Caco-2 (cell line): ENCODE data around the gene PPM1F. TPM values are rescaled to one million over a fixed set of nuclear protein-coding genes. Genes with fewer than 3 reads are reported as not detected.

Experiments used
- BruUV-seq: library from RNA; stranded (reverse); fragments of 400-500 nt; replicated peaks from 2 replicates; lab custom pipeline; 2021; lab: Mats Ljungman, UMichigan
- CTCF ChIA-PET: fragments of 300-600 bp; sonication (Branson Sonifier 250); formaldehyde crosslinking; loops from one replicate; lab custom pipeline; 2022; ENCODE audit warnings: antibody characterized with exemption; lab: Charles Lee
- POLR2A ChIA-PET: fragments of 300-600 bp; sonication (Branson Sonifier 250); formaldehyde crosslinking; loops from one replicate; lab custom pipeline; 2022; ENCODE audit warnings: antibody characterized with exemption; lab: Charles Lee
- DNase-seq, 2 experiments: peaks; one replicate each; pipeline versions ENCODE4 v3.0.0 to v3.0.0-alpha.2; 2020 to 2022
- H3K27me3 ChIP-seq: replicated peaks from 2 replicates; pipeline ENCODE4 v1.6.0; 2011; ENCODE audit warnings: low read length; ENCODE audit not compliant: control insufficient read depth, insufficient read depth
- H3K36me3 ChIP-seq: 2 replicates; pipeline ENCODE4 v1.5.1; 2011; ENCODE audit warnings: low read length; ENCODE audit not compliant: control insufficient read depth, insufficient read depth
- H3K4me1 ChIP-seq: fragments of 250-450 bp; sonication (Bioruptor Pico); 2 replicates; pipeline ENCODE4 v1.5.1; 2020; ENCODE audit warnings: mild to moderate bottlenecking
- H3K4me3 ChIP-seq: 2 replicates; pipeline ENCODE4 v1.5.1; 2011; ENCODE audit warnings: low read depth, mild to moderate bottlenecking, control low read depth, low read length
- H3K9me3 ChIP-seq: fragments of 250-450 bp; sonication (Bioruptor Pico); 2 replicates; pipeline ENCODE4 v1.5.1; 2020; ENCODE audit warnings: mild to moderate bottlenecking, moderate library complexity
- H3K27ac Mint-ChIP-seq: one replicate; pipeline ENCODE4 v1.8.0; 2022; ENCODE audit warnings: mixed read lengths; ENCODE audit not compliant: unreplicated experiment
- H3K27me3 Mint-ChIP-seq: one replicate; pipeline ENCODE4 v1.8.0; 2022; ENCODE audit warnings: mixed read lengths; ENCODE audit not compliant: insufficient read depth, unreplicated experiment
- H3K36me3 Mint-ChIP-seq: one replicate; pipeline ENCODE4 v1.8.0; 2022; ENCODE audit warnings: mild to moderate bottlenecking, mixed read lengths; ENCODE audit not compliant: insufficient read depth, unreplicated experiment
- H3K4me1 Mint-ChIP-seq: one replicate; pipeline ENCODE4 v1.8.0; 2022; ENCODE audit warnings: low read depth, mixed read lengths; ENCODE audit not compliant: unreplicated experiment
- H3K4me3 Mint-ChIP-seq: one replicate; pipeline ENCODE4 v1.8.0; 2022; ENCODE audit warnings: mild to moderate bottlenecking, moderate library complexity, mixed read lengths; ENCODE audit not compliant: unreplicated experiment
- H3K9me3 Mint-ChIP-seq: one replicate; pipeline ENCODE4 v1.8.0; 2022; ENCODE audit warnings: mixed read lengths; ENCODE audit not compliant: unreplicated experiment
- intact Hi-C: fragments of 100-400 bp; cut with micrococcal nuclease; formaldehyde crosslinking; loops from one replicate; pipeline ENCODE4 v1.10.0; 2022; ENCODE audit not compliant: unreplicated experiment
- total RNA-seq: library from RNA; stranded (reverse); gene quantifications from 2 replicates; pipeline ENCODE4 v1.2.3, GENCODE V29; 2022
- TF ChIP-seq, protein P1 (sequence below), 2 experiments: fragments of 200-600 bp in 1 of 2; IDR thresholded peaks; 1 replicate in 1 of 2; 2 replicates in 1 of 2; pipeline versions ENCODE4 v1.5.1 to v1.8.0; 2011 to 2022; ENCODE audit warnings: antibody characterized with exemption in 1 of 2, control low read depth in 1 of 2, inconsistent platforms in 1 of 2, low read depth in 1 of 2, low read length in 1 of 2, mild to moderate bottlenecking in 1 of 2, moderate library complexity in 1 of 2; ENCODE audit not compliant: insufficient read depth in 1 of 2, severe bottlenecking in 1 of 2, unreplicated experiment in 1 of 2

The PPM1F gene
- total RNA-seq, 1 experiment from 2014 or later, result 25.8 TPM

DNA sequence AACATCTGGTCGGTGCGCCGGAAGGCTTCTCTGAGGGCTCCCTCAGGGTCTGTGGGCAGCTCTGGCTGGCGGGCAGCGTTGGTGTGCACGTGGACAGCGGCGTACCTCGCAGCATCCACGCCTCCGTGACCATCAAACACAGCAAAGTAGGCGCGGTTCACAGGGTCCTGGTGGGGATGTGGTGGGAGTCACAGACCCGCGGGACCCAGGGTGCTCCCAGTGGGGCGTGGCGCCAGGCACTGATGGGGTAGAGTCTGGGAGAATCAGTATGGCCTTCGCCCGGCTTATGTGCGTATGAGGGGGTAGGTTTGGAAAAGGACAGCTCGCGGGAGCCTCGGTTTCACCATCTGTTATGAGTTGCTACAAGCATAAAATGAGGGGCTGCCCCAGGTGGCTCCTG lies 19.2 kb downstream of the PPM1F start:
- Mint-ChIP-seq H3K4me3 (no peak overlapping the region), H3K27ac (no peak overlapping the region), H3K9me3 (no peaks in the 10 kb centered on the region), H3K4me1 (peaks cover 9% of the 10 kb centered on the region), H3K27me3 (no peaks in the 10 kb centered on the region), H3K36me3 (peaks cover 25% of the 10 kb centered on the region)
- DNase-seq, result no peak
- Histone ChIP-seq H3K27me3 (no peaks in the 10 kb centered on the region), H3K9me3 (no peaks in the 10 kb centered on the region), H3K4me3 (no peak overlapping the region), H3K4me1 (0 out of 2 replicates have a peak, but pooled peaks cover 3% of the 10 kb centered on the region), H3K36me3 (peaks cover 1% of the 10 kb centered on the region)
- CTCF ChIA-PET, result no interaction called here
- no TSS peak for BruUV-seq
- intact Hi-C loops, result no loop called here
- POLR2A ChIA-PET, result no interaction called here
- TF ChIP-seq, protein P1, sequence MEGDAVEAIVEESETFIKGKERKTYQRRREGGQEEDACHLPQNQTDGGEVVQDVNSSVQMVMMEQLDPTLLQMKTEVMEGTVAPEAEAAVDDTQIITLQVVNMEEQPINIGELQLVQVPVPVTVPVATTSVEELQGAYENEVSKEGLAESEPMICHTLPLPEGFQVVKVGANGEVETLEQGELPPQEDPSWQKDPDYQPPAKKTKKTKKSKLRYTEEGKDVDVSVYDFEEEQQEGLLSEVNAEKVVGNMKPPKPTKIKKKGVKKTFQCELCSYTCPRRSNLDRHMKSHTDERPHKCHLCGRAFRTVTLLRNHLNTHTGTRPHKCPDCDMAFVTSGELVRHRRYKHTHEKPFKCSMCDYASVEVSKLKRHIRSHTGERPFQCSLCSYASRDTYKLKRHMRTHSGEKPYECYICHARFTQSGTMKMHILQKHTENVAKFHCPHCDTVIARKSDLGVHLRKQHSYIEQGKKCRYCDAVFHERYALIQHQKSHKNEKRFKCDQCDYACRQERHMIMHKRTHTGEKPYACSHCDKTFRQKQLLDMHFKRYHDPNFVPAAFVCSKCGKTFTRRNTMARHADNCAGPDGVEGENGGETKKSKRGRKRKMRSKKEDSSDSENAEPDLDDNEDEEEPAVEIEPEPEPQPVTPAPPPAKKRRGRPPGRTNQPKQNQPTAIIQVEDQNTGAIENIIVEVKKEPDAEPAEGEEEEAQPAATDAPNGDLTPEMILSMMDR (IDR thresholded peaks at IDR 0.05; ENCODE audit: insufficient read depth in 1 of 2, low read depth in 1 of 2, low read length in 1 of 2, severe bottlenecking in 1 of 2, unreplicated experiment in 1 of 2), result no peak

DNA sequence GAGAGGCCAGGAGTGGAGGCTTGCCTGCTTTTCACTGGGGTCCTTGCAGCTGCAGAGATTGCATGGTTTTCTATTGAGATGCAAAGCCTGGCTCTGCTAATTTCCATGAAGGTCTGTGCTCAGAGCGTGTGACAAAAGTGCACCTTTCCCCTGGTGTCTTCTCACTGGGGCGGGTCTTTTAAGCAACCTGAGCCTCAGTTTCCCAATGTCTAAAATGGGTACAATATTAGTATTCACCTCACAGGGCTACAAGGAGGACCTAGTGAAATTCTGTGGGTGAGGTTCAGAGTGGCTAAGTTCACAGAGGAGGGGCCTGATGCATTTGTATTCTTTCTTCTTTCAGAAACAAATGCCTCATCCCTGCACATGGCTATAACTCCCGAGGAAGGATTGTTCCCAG lies 20.3 kb downstream of the PPM1F start:
- Mint-ChIP-seq H3K36me3 (peaks cover 22% of the 10 kb centered on the region), H3K27me3 (no peaks in the 10 kb centered on the region), H3K9me3 (no peaks in the 10 kb centered on the region), H3K4me3 (no peak overlapping the region), H3K27ac (no peak overlapping the region), H3K4me1 (peaks cover 9% of the 10 kb centered on the region)
- no peak overlapping the region for H3K4me3 ChIP-seq
- intact Hi-C loops, result no loop called here
- no peaks in the 10 kb centered on the region for H3K27me3 ChIP-seq
- H3K9me3 ChIP-seq, result no peaks in the 10 kb centered on the region
- CTCF ChIA-PET, result no interaction called here
- POLR2A ChIA-PET, result no interaction called here
- no peak for DNase-seq
- H3K4me1 ChIP-seq, result 0 out of 2 replicates have a peak, but pooled peaks cover under 1% of the 10 kb centered on the region
- BruUV-seq, result no TSS peak
- TF ChIP-seq, protein P1 (IDR thresholded peaks at IDR 0.05; ENCODE audit: insufficient read depth in 1 of 2, low read depth in 1 of 2, low read length in 1 of 2, severe bottlenecking in 1 of 2, unreplicated experiment in 1 of 2), result no peak
- peaks cover 1% of the 10 kb centered on the region for H3K36me3 ChIP-seq

DNA sequence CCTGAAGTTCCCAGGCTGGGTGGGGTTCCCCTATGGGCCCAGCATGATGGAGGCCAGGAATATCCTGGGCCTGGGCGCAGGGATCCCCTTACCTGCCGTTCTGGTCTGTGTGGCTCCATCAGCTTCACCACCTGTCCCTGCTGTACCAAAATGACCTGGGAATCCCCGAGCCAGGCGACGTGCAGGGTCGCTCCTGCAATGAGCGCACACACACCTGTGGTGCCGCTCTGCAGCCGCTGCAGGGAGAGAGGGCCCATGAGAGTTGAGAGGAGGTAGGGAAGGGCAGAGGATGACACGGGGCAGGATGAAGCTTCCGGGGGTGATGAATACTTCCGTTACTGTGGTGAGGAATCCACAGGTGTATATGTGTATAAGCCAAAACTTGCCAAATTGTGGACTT lies 21.6 kb downstream of the PPM1F start:
- ChIA-PET CTCF (no interaction called here), POLR2A (no interaction called here)
- TF ChIP-seq, protein P1 (IDR thresholded peaks at IDR 0.05; ENCODE audit: insufficient read depth in 1 of 2, low read depth in 1 of 2, low read length in 1 of 2, severe bottlenecking in 1 of 2, unreplicated experiment in 1 of 2), result no peak
- DNase-seq, result no peak
- Histone ChIP-seq H3K27me3 (no peaks in the 10 kb centered on the region), H3K4me1 (no peaks in the 10 kb centered on the region), H3K4me3 (no peak overlapping the region), H3K36me3 (peaks cover 1% of the 10 kb centered on the region), H3K9me3 (no peaks in the 10 kb centered on the region)
- H3K9me3 Mint-ChIP-seq, result no peaks in the 10 kb centered on the region
- no peak overlapping the region for H3K4me3 Mint-ChIP-seq
- no TSS peak for BruUV-seq
- H3K4me1 Mint-ChIP-seq, result no peaks in the 10 kb centered on the region
- peaks cover 17% of the 10 kb centered on the region for H3K36me3 Mint-ChIP-seq
- intact Hi-C loops, result no loop called here
- H3K27ac Mint-ChIP-seq, result no peak overlapping the region
- no peaks in the 10 kb centered on the region for H3K27me3 Mint-ChIP-seq
